ENCODE measurements around the gene PPP1R18.

Gene PPP1R18

DNA sequence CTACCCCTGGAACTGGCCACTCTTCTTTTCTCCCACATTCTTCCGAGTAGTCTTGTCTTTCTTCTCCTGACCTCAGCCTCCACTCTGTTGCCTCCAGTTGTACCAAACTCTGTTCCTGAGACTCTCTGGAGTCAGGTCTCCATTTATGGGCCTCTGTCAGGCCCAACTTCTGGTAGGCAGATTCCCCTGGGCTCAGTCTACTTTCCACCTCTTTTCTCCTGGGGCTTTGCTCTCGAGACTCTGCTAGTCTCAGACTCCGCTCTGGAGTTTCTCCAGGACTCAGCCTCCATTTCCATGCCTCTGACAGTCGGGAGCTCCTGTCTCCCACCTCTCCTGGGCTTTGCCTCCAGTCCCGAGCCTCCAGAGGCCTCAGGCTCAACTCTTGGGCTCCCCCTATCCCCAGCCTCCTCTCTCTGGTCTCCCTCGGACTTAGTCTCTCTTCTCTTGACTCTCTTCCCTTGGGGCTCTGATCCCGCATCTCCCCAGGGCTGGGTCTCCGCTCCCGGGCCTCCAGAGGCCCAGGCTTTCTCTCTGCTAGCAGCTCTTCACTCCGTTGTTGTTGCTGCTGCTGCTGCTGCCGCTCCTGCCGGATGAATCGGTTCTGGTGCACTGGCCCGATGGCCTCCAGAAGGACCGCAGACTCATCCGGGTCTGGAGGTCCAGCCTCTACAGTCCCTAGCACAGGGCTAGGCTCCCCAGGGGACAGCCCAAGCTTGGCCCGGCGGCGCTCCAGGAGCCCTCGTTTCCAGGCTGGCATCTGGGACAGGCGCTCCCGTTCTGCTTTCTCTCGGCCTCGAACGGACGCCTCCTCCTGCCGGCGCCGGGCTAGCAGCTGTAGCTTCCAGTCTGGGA is 1.1 kb downstream of the PPP1R18 start:
- DNase-seq (peak in 1 of 2 donors; percentile 40), ATAC-seq (no peak)
- Mint-ChIP-seq H3K4me3 (peak overlapping the region; percentile 86 to 94), H3K27ac (peak overlapping the region; percentile 86 to 94), H3K27me3 (no peaks in the 10 kb centered on the region), H3K4me1 (peaks cover 41% of the 10 kb centered on the region), H3K9me3 (no peaks in the 10 kb centered on the region)

- no peaks in the 10 kb centered on the region for H3K9me3 Mint-ChIP-seq
- no peaks in the 10 kb centered on the region for H3K27me3 Mint-ChIP-seq
- DNase-seq: peak; percentile 41 to 69
- no peak for ATAC-seq
- peak overlapping the region; percentile 86 to 94 for H3K4me3 Mint-ChIP-seq
- peak overlapping the region; percentile 86 to 97 for H3K27ac Mint-ChIP-seq
- H3K4me1 Mint-ChIP-seq: peaks cover 41% of the 10 kb centered on the region
Measured at GRCh38 chr6:30684386-30685156, 1.9 kb downstream of the PPP1R18 start.

- Mint-ChIP-seq H3K9me3 (no peaks in the 10 kb centered on the region), H3K27me3 (no peaks in the 10 kb centered on the region), H3K4me1 (peaks cover 41% of the 10 kb centered on the region), H3K4me3 (peak overlapping the region; percentile 86 to 94), H3K27ac (peak overlapping the region; percentile 85 to 97)
- no peak for DNase-seq
- no peak for ATAC-seq
Measured at GRCh38 chr6:30683980-30684338, 2.5 kb downstream of the PPP1R18 start.

GRCh38 chr6:30683183-30683979 is 3.1 kb downstream of the PPP1R18 start:
- peaks cover 41% of the 10 kb centered on the region for H3K4me1 Mint-ChIP-seq
- DNase-seq: peak in 1 of 2 donors; percentile 29

DNA sequence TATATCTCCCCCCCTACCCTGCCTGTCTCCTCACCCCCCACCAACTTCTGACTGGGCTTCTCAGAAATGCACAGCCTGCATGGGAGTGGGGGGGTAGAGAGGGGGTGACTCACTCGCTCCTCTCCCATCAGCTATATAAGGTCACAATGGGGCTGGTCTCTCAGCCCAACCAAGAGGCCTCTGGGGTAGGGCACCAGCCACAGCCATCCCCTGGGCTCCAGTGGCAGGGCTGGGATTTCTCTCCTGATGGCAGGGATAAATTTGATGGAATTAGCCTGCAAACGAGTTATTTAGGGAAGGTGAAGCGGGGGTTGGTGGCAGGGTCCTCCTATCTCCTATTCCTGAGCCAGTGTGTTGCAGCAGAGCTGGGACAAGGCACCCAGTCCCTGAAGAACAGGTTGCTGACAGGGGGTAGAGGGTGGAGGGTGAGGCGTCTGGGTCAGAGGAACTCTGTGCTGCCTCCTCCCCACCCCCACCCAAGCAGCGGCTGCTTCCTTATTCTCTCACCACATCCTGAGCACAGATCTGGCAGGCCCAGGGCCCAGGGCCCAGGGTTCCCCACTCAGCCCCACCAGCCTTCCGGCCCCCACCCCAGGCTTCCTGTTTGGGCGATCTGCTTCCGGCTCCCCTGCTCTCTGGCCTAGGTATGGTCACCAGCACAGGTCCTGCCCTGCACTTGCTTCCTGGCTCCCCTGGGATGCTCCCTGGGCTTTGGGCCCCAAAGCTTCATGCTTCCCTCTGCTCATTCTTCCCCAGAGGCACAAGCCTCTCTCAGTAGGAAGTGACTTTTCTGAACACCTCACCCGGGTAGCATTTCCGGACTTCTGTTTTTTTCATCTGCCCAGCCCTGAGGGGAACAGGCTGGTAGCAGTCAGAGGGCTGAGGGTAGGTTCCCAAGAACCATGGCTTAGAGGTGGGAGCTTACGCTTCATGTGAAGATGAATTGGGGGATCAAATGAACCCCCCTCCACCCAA is 4.0 kb downstream of the PPP1R18 start:
- Mint-ChIP-seq H3K9me3 (no peaks in the 10 kb centered on the region), H3K4me3 (peak overlapping the region; percentile 86 to 94), H3K4me1 (peaks cover 33% of the 10 kb centered on the region), H3K27ac (peak overlapping the region; percentile 96 to 97), H3K27me3 (no peaks in the 10 kb centered on the region)
- ATAC-seq: peak; percentile 81
- peak; percentile 83 to 92 for DNase-seq

More at GRCh38 chr6:30683183-30683979, 3.1 kb downstream of the PPP1R18 start:
- H3K4me3 Mint-ChIP-seq: peak overlapping the region; percentile 86 to 94
- H3K27ac Mint-ChIP-seq: peak overlapping the region; percentile 96 to 97
- H3K27me3 Mint-ChIP-seq: no peaks in the 10 kb centered on the region
- H3K9me3 Mint-ChIP-seq: no peaks in the 10 kb centered on the region
- no peak for ATAC-seq

DNA sequence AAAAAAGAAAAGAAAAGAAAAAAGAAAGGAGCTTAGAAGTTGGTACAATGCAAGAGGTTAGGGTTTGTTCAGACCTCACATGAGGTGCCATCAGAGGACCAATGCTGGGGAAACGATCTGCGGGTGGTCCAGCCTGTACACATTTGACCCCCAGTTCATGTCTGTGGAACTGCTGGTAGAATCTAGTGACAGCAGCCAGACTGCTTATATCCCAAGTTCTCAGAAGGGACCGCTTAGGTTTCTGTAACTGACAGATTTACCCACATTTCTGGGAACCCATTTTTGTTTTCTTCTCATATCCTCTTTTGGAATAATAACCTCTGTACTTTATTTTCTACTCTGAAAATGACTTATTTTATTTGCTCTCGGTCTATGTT is 4.7 kb downstream of the PPP1R18 start:
- H3K4me3 Mint-ChIP-seq: peak overlapping the region; percentile 86 to 94
- DNase-seq: peak in 1 of 2 donors; percentile 26
- no peaks in the 10 kb centered on the region for H3K9me3 Mint-ChIP-seq
- peak overlapping the region; percentile 96 to 97 for H3K27ac Mint-ChIP-seq
- no peaks in the 10 kb centered on the region for H3K27me3 Mint-ChIP-seq
- no peak for ATAC-seq
- H3K4me1 Mint-ChIP-seq: peaks cover 35% of the 10 kb centered on the region

DNA sequence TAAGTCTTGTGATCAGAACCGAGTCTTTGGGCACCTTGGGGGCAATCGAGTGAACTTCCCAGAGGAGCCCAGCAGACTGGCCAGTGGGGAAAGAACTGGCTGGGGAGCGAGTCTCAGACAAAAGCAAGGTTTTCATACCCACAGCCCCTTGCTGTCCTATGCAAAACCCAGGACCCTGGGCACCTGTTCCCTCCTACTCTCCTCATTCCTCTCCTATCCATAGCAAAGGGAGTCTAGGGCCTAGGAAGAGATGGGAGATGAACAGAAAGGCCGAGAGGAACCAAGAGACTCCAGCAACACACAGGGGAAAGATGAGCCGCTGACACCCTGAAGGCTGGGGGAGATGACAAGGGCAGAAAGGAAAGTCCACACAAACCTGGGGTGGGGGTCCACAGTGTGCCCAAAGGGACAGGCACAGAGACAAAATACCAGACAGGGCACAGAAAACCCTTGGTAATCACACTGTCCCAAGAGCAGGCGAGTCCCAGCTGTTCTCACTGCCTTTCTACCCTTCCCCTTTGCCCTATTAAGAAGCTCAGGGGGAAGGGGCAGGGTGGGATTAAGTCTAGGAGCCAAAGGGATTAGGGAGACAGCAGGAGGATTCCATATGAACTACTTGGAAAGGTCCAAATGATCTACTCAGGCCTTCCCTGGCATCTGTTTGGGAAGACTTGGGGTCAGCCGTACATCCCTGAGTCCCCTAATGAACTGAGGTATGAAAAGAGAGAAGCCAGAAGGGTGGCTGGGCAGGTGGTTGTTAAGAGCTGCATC is 6.5 kb downstream of the PPP1R18 start:
- Mint-ChIP-seq H3K4me1 (peaks cover 47% of the 10 kb centered on the region), H3K4me3 (peak overlapping the region; percentile 86 to 94), H3K27ac (peak overlapping the region; percentile 53 to 83), H3K27me3 (no peaks in the 10 kb centered on the region), H3K9me3 (no peaks in the 10 kb centered on the region)
- peak; percentile 26 to 29 for DNase-seq
- no peak for ATAC-seq

GRCh38 chr6:30678964-30679726 is 7.3 kb downstream of the PPP1R18 start:
- Mint-ChIP-seq H3K9me3 (no peaks in the 10 kb centered on the region), H3K27me3 (no peaks in the 10 kb centered on the region), H3K4me3 (peak overlapping the region; percentile 86 to 94), H3K27ac (peak overlapping the region; percentile 53 to 96), H3K4me1 (peaks cover 47% of the 10 kb centered on the region)
- DNase-seq (peak; percentile 92 to 94), ATAC-seq (peak; percentile 51)

- peaks cover 64% of the 10 kb centered on the region for H3K4me1 Mint-ChIP-seq
- no peak for DNase-seq
- H3K27me3 Mint-ChIP-seq: no peaks in the 10 kb centered on the region
- H3K4me3 Mint-ChIP-seq: no peak overlapping the region
- peak overlapping the region; percentile 43 to 78 for H3K27ac Mint-ChIP-seq
- no peaks in the 10 kb centered on the region for H3K9me3 Mint-ChIP-seq
- no peak for ATAC-seq
Measured at GRCh38 chr6:30676660-30677285, 9.7 kb downstream of the PPP1R18 start.

- H3K4me3 Mint-ChIP-seq: peak within 1 kb of the TSS; percentile 88 to 90
- DNase-seq (peak; percentile 88 to 91), ATAC-seq (peak; percentile 87)
- no peaks in the 10 kb centered on the region for H3K9me3 Mint-ChIP-seq
- H3K27me3 Mint-ChIP-seq: no peaks in the 10 kb centered on the region
- peak within 1 kb of the TSS; percentile 90 for H3K27ac Mint-ChIP-seq
- peaks cover 50% of the 10 kb centered on the region for H3K4me1 Mint-ChIP-seq
Measured at GRCh38 chr6:30672445-30673253, 13.8 kb downstream of the PPP1R18 start, which contains the start of gene DHX16. Gene DHX16, minus strand, starts transcription at chr6:30673006. Its CDS starts 165 bp downstream, at chr6:30672841.

GRCh38 chr6:30670760-30671527 is 15.5 kb downstream of the PPP1R18 start:
- H3K27me3 Mint-ChIP-seq: no peaks in the 10 kb centered on the region
- H3K4me1 Mint-ChIP-seq: peaks cover 52% of the 10 kb centered on the region
- H3K4me3 Mint-ChIP-seq: peak overlapping the region; percentile 88 to 90
- no peak overlapping the region for H3K27ac Mint-ChIP-seq
- no peaks in the 10 kb centered on the region for H3K9me3 Mint-ChIP-seq
- ATAC-seq: no peak
- no peak for DNase-seq
